SK-N-MC (cell line): ENCODE data around the gene SCCPDH.

Experiments
- DNase-seq: peaks from one replicate; pipeline ENCODE4 v3.0.0-alpha.2; 2011; ENCODE audit warnings: low read depth, low spot score
- H3K27ac ChIP-seq: fragments of 200-600 bp; sonication (generic); 2 replicates; pipeline ENCODE4 v1.5.1; 2016; ENCODE audit warnings: mixed run types
- H3K36me3 ChIP-seq: fragments of 200-600 bp; sonication (generic); 2 replicates; pipeline ENCODE4 v1.6.1; 2017; ENCODE audit warnings: antibody characterized with exemption, low read length, mixed read lengths; ENCODE audit not compliant: insufficient read depth
- H3K4me3 ChIP-seq: fragments of 200-600 bp; sonication (generic); 2 replicates; pipeline ENCODE4 v1.5.1; 2016
- H3K9ac ChIP-seq: fragments of 200-600 bp; sonication (generic); 2 replicates; pipeline ENCODE4 v1.8.0; 2017; ENCODE audit warnings: mixed run types, mixed read lengths; ENCODE audit not compliant: insufficient read length
- H3K9me3 ChIP-seq: fragments of 200-600 bp; sonication (generic); 2 replicates; pipeline ENCODE4 v1.6.1; 2017; ENCODE audit warnings: low read depth, mild to moderate bottlenecking, antibody characterized with exemption, low read length, moderate library complexity, mixed read lengths
- EZH2 ChIP-seq: fragments of 200-600 bp; sonication (generic); IDR thresholded peaks from one replicate; pipeline ENCODE4 v1.6.1; 2017; ENCODE audit warnings: antibody characterized with exemption
- FOXP2 ChIP-seq: optimal IDR thresholded peaks from 2 replicates; pipeline ENCODE3; 2011; ENCODE audit warnings: mild to moderate bottlenecking, moderate library complexity; ENCODE audit not compliant: insufficient read depth; ENCODE audit errors: extremely low read length, control extremely low read depth
- POLR2AphosphoS5 ChIP-seq: IDR thresholded peaks from 2 replicates; pipeline ENCODE4 v1.6.1; 2012; ENCODE audit warnings: mild to moderate bottlenecking, low read depth, low read length, borderline replicate concordance

Gene SCCPDH

GRCh38 chr1:246797157-246797556 lies 72.9 kb downstream of the SCCPDH start:
- Histone ChIP-seq H3K9ac (no peak overlapping the region), H3K4me3 (no peak overlapping the region), H3K36me3 (no peaks in the 10 kb centered on the region), H3K9me3 (no peaks in the 10 kb centered on the region), H3K27ac (no peak overlapping the region)
- no peak for TF ChIP-seq POLR2AphosphoS5
- TF ChIP-seq FOXP2: no peak
- TF ChIP-seq EZH2: no peak
- DNase-seq: no peak

GRCh38 chr1:246797597-246797996 lies 73.4 kb downstream of the SCCPDH start:
- TF ChIP-seq EZH2: no peak
- Histone ChIP-seq H3K9me3 (no peaks in the 10 kb centered on the region), H3K27ac (no peak overlapping the region), H3K36me3 (no peaks in the 10 kb centered on the region), H3K4me3 (no peak overlapping the region), H3K9ac (no peak overlapping the region)
- no peak for DNase-seq

GRCh38 chr1:246798107-246798506 lies 73.9 kb downstream of the SCCPDH start:
- TF ChIP-seq EZH2: no peak
- no peak for TF ChIP-seq FOXP2
- no peak for TF ChIP-seq POLR2AphosphoS5
- DNase-seq: no peak
- Histone ChIP-seq H3K9me3 (no peaks in the 10 kb centered on the region), H3K36me3 (no peaks in the 10 kb centered on the region), H3K4me3 (no peak overlapping the region), H3K27ac (no peak overlapping the region), H3K9ac (no peak overlapping the region)

GRCh38 chr1:246798606-246799496 lies 74.6 kb downstream of the SCCPDH start:
- DNase-seq: no peak
- TF ChIP-seq POLR2AphosphoS5 (no peak), FOXP2 (no peak), EZH2 (no peak)
- Histone ChIP-seq H3K27ac (no peak overlapping the region), H3K9ac (no peak overlapping the region), H3K9me3 (no peaks in the 10 kb centered on the region), H3K36me3 (no peaks in the 10 kb centered on the region), H3K4me3 (no peak overlapping the region)

GRCh38 chr1:246800356-246800755 lies 76.1 kb downstream of the SCCPDH start:
- Histone ChIP-seq H3K27ac (no peak overlapping the region), H3K9ac (no peak overlapping the region), H3K36me3 (no peaks in the 10 kb centered on the region), H3K9me3 (no peaks in the 10 kb centered on the region), H3K4me3 (no peak overlapping the region)
- TF ChIP-seq POLR2AphosphoS5 (no peak), EZH2 (no peak), FOXP2 (no peak)
- DNase-seq: no peak

- no peak for DNase-seq
- Histone ChIP-seq H3K27ac (no peak overlapping the region), H3K4me3 (no peak overlapping the region), H3K36me3 (no peaks in the 10 kb centered on the region), H3K9me3 (no peaks in the 10 kb centered on the region), H3K9ac (no peak overlapping the region)
- TF ChIP-seq FOXP2: no peak
Observed at GRCh38 chr1:246800756-246801155, 76.5 kb downstream of the SCCPDH start.

- Histone ChIP-seq H3K36me3 (no peaks in the 10 kb centered on the region), H3K9me3 (no peaks in the 10 kb centered on the region), H3K27ac (no peak overlapping the region), H3K9ac (no peak overlapping the region), H3K4me3 (no peak overlapping the region)
- TF ChIP-seq POLR2AphosphoS5: no peak
- no peak for TF ChIP-seq FOXP2
- TF ChIP-seq EZH2: no peak
- no peak for DNase-seq
Observed at GRCh38 chr1:246801241-246802020, 77.2 kb downstream of the SCCPDH start.

GRCh38 chr1:246803373-246803772 lies 79.2 kb downstream of the SCCPDH start:
- H3K27ac ChIP-seq: no peak overlapping the region
- H3K4me3 ChIP-seq: no peak overlapping the region
- no peaks in the 10 kb centered on the region for H3K9me3 ChIP-seq
- no peak overlapping the region for H3K9ac ChIP-seq
- no peaks in the 10 kb centered on the region for H3K36me3 ChIP-seq
- TF ChIP-seq FOXP2 (no peak), POLR2AphosphoS5 (no peak)
- DNase-seq: no peak
